GM12874 (cell line): ENCODE measurements around the gene FSTL5.

Experiments used
- CTCF ChIP-seq: IDR thresholded peaks from 2 replicates; pipeline ENCODE4 v1.5.1; 2011; ENCODE audit warnings: low read depth, mild to moderate bottlenecking, control low read depth, low read length, moderate library complexity; ENCODE audit not compliant: insufficient read depth

The FSTL5 gene

GRCh38 chr4:161342881-161343568, 820.8 kb downstream of the FSTL5 start:
- no peak for TF ChIP-seq CTCF

GRCh38 chr4:161336621-161337020, 827.2 kb downstream of the FSTL5 start:
- no peak for TF ChIP-seq CTCF

- no peak for TF ChIP-seq CTCF
Measured at GRCh38 chr4:161336016-161336530, 827.7 kb downstream of the FSTL5 start.
